ENCODE results near the gene CCT7.

CCT7 gene

GRCh38 chr2:73268366-73268829, 34.3 kb downstream of the CCT7 start:
- no peak overlapping the region for H3K4me2 ChIP-seq (ENCODE audit: low read depth, low read length, poor library complexity, severe bottlenecking)
- no peaks in the 10 kb centered on the region; the same call in 1 of the 2 replicates for H4K20me1 ChIP-seq (ENCODE audit: low read depth, low read length)
- no peak overlapping the region for H2AFZ ChIP-seq (ENCODE audit: low read depth, low read length, severe bottlenecking)
- no peak overlapping the region for H3K27ac ChIP-seq (ENCODE audit: low read depth, low read length)
- no peak for TF ChIP-seq CTCF (IDR thresholded peaks at IDR 0.05; ENCODE audit: insufficient read depth, low read length, poor library complexity, severe bottlenecking)
- H3F3A ChIP-seq (ENCODE audit: insufficient read depth) = peaks cover 4% of the 10 kb centered on the region; the same call in 1 of the 2 replicates
- H3K79me2 ChIP-seq (ENCODE audit: insufficient read depth, low read length) = peaks cover 25% of the 10 kb centered on the region
- no peaks in the 10 kb centered on the region for H3K9me3 ChIP-seq (ENCODE audit: insufficient read depth, low read length)
- no peaks in the 10 kb centered on the region for H3K9me2 ChIP-seq (replicated peaks; ENCODE audit: insufficient read depth, low read length)
- H3K9ac ChIP-seq (ENCODE audit: low read length) = no peak overlapping the region
- no peak overlapping the region for H3K4me3 ChIP-seq (ENCODE audit: insufficient read depth, low read length, poor library complexity, severe bottlenecking)
- H3K36me3 ChIP-seq (ENCODE audit: low read length) = no peaks in the 10 kb centered on the region
- no peaks in the 10 kb centered on the region for H3K27me3 ChIP-seq (ENCODE audit: low read length)

- H3K9ac ChIP-seq (ENCODE audit: low read length) = peak overlapping the region; percentile 69
- peak overlapping the region; percentile 58 for H3K4me3 ChIP-seq (ENCODE audit: insufficient read depth, low read length, poor library complexity, severe bottlenecking)
- H3K4me2 ChIP-seq (ENCODE audit: low read depth, low read length, poor library complexity, severe bottlenecking) = peak overlapping the region; percentile 89
- H2AFZ ChIP-seq (ENCODE audit: low read depth, low read length, severe bottlenecking) = no peak overlapping the region
- H3K27me3 ChIP-seq (ENCODE audit: low read length) = no peaks in the 10 kb centered on the region
- no peaks in the 10 kb centered on the region for H3K9me2 ChIP-seq (replicated peaks; ENCODE audit: insufficient read depth, low read length)
- peaks cover 3% of the 10 kb centered on the region; the same call in 1 of the 2 replicates for H4K20me1 ChIP-seq (ENCODE audit: low read depth, low read length)
- H3K9me3 ChIP-seq (ENCODE audit: insufficient read depth, low read length) = no peaks in the 10 kb centered on the region
- TF ChIP-seq EZH2phosphoT487 (conservative IDR thresholded peaks at IDR 0.05; ENCODE audit: low read length) (no peak), CTCF (IDR thresholded peaks at IDR 0.05; ENCODE audit: insufficient read depth, low read length, poor library complexity, severe bottlenecking) (no peak)
- no peaks in the 10 kb centered on the region for H3K36me3 ChIP-seq (ENCODE audit: low read length)
- peak overlapping the region; percentile 49 for H3K27ac ChIP-seq (ENCODE audit: low read depth, low read length)
- H3F3A ChIP-seq (ENCODE audit: insufficient read depth) = peaks cover 4% of the 10 kb centered on the region; the same call in 1 of the 2 replicates
- peaks cover 31% of the 10 kb centered on the region for H3K79me2 ChIP-seq (ENCODE audit: insufficient read depth, low read length)
Measured at GRCh38 chr2:73268830-73269685, 35.0 kb downstream of the CCT7 start.

- Histone ChIP-seq H3K4me2 (ENCODE audit: low read depth, low read length, poor library complexity, severe bottlenecking) (peak overlapping the region; percentile 89), H2AFZ (ENCODE audit: low read depth, low read length, severe bottlenecking) (no peak overlapping the region), H3K79me2 (ENCODE audit: insufficient read depth, low read length) (peaks cover 32% of the 10 kb centered on the region), H3K27me3 (ENCODE audit: low read length) (no peaks in the 10 kb centered on the region), H3K9me3 (ENCODE audit: insufficient read depth, low read length) (no peaks in the 10 kb centered on the region), H4K20me1 (ENCODE audit: low read depth, low read length) (peaks cover 4% of the 10 kb centered on the region; the same call in 1 of the 2 replicates), H3K9me2 (replicated peaks; ENCODE audit: insufficient read depth, low read length) (no peaks in the 10 kb centered on the region), H3K36me3 (ENCODE audit: low read length) (no peaks in the 10 kb centered on the region), H3K9ac (ENCODE audit: low read length) (peak overlapping the region; percentile 69), H3F3A (ENCODE audit: insufficient read depth) (peaks cover 4% of the 10 kb centered on the region; the same call in 1 of the 2 replicates), H3K4me3 (ENCODE audit: insufficient read depth, low read length, poor library complexity, severe bottlenecking) (peak overlapping the region; percentile 58), H3K27ac (ENCODE audit: low read depth, low read length) (peak overlapping the region; percentile 49)
- no peak for TF ChIP-seq CTCF (IDR thresholded peaks at IDR 0.05; ENCODE audit: insufficient read depth, low read length, poor library complexity, severe bottlenecking)
Measured at GRCh38 chr2:73269686-73270465, 35.8 kb downstream of the CCT7 start.

Data from SU-DHL-6 (cell line).